HG02623 (cell line): Measurements from ENCODE around the gene AQP6.

ENCODE experiments used
- ATAC-seq: cut with Tn5 transposase; IDR thresholded peaks from one replicate; pipeline ENCODE4 v1.9.1; 2021; ENCODE audit warnings: moderate library complexity; ENCODE audit not compliant: unreplicated experiment

The AQP6 gene

DNA sequence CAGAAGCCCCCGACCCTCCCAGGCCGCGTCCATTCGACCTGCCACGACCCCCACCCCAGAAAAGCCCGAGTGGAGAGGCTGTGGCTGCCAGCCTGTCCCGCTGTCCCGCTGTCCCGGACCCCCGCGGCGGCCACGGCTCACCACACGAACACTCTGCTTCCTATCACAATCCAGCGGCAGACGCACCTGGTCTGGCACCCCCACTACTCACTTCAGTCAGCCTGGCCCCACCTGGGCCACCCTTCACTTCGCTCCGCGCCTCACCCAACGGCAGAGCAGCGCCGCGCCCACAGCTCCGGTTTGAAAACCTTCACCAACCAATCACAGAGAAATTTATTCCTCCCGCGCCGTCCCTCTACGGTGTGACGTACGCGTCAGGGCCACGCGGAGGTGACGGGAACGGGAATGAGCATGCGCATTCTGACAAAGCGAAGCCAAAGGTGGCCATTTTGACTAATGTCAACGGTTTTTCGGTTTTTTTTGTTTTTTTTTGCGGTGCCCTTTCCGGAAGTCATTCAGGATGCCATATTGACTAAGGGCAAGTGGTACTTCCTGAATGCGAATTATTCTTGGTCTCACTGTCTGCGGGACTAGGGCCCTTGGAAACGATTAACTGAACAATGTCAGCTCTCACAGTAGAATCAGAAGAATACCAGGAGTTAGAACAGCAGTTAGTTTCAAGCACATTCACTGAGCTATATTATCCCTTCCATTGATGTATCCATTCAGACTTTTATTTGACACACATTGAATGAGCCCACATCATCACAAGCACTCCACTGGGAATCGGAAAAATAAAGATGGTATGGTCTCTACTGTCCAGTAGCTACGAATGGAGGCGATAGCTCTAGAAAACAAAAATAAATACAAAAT lies 52.7 kb downstream of the AQP6 start, which contains the start of gene RACGAP1:
TSS of gene RACGAP1 (minus strand) at position 308 of the 873 bp plus-strand sequence. CDS start 8,779 bp downstream, outside the sequence.
- ATAC-seq, result peak; percentile 94

DNA sequence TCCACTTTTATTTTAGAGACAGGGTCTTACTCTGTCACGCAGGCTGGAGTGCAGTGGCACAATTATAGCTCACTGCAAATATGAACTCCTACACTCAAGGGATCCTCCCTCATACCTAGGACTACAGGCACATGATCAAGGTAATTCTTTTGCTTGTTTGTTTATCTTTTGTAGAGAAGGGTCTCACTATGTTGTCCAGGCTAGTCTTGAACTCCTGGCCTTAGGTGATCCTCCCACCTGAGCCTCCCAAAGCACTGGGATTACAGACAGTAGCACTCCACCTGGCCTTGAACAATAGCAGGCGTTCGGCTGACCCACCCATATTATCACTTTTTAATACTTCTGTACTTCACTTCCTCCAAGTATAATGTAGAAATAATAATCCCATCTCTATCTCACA lies 53.9 kb downstream of the AQP6 start:
- ATAC-seq, result no peak
